NOMO-1 treated with dmso at 0.1 percent for 144 hours (cell line): Measurements from ENCODE around the gene LIME1.

Source experiments
- DNase-seq: peaks from one replicate; lab custom pipeline; 2025; ENCODE audit not compliant: unreplicated experiment; lab: John Stamatoyannopoulos, UW

LIME1 gene

GRCh38 chr20:63749597-63750508, 13.4 kb downstream of the LIME1 start:
- no peak for DNase-seq

- DNase-seq = no peak
These were observed 14.5 kb downstream of the LIME1 start for GRCh38 chr20:63750807-63751470.

GRCh38 chr20:63751471-63752271, 15.2 kb downstream of the LIME1 start:
- DNase-seq = no peak

- no peak for DNase-seq
These were observed 16.1 kb downstream of the LIME1 start for GRCh38 chr20:63752411-63753101.

- DNase-seq = no peak
These were observed 16.9 kb downstream of the LIME1 start for GRCh38 chr20:63753381-63753780.

GRCh38 chr20:63754008-63754407, 17.5 kb downstream of the LIME1 start:
- no peak for DNase-seq

- DNase-seq = no peak
These were observed 19.6 kb downstream of the LIME1 start for GRCh38 chr20:63755933-63756647.

- no peak for DNase-seq
These were observed 20.2 kb downstream of the LIME1 start for GRCh38 chr20:63756648-63756991.

- no peak for DNase-seq
These were observed 21.7 kb downstream of the LIME1 start for GRCh38 chr20:63758152-63758551.

GRCh38 chr20:63759377-63759901, 23.0 kb downstream of the LIME1 start:
- DNase-seq = no peak

GRCh38 chr20:63765082-63765873, 28.8 kb downstream of the LIME1 start:
- no peak for DNase-seq

- no peak for DNase-seq
These were observed 29.4 kb downstream of the LIME1 start for GRCh38 chr20:63765902-63766301.

- DNase-seq = no peak
These were observed 30.4 kb downstream of the LIME1 start for GRCh38 chr20:63766695-63767426.

GRCh38 chr20:63767456-63767855, 31.0 kb downstream of the LIME1 start:
- DNase-seq = no peak

GRCh38 chr20:63767886-63768285, 31.4 kb downstream of the LIME1 start:
- no peak for DNase-seq

GRCh38 chr20:63768591-63769515, 32.4 kb downstream of the LIME1 start:
- no peak for DNase-seq

GRCh38 chr20:63769891-63770474, 33.5 kb downstream of the LIME1 start:
- no peak for DNase-seq
